ENCODE measurements around the gene LIPT2. TPM values are rescaled to one million over a fixed set of nuclear protein-coding genes. Genes with fewer than 3 reads are reported as not detected.

The LIPT2 gene
- 1 to 10 TPM; 5.0 to 5.5 TPM for total RNA-seq

GRCh38 chr11:74492974-74493790, at the start of gene LIPT2:
LIPT2 (minus strand) TSS chr11:74493724; CDS start chr11:74493703, 21 bp downstream.

GRCh38 chr11:74466916-74467885, 26.3 kb downstream of the LIPT2 start, which contains the start of gene KCNE3:
KCNE3 (minus strand) TSS chr11:74467549; CDS start chr11:74457563, 9,986 bp downstream.

Small RNA genes lying within 50 kb of the gene (small RNA-seq; reads per million reads assigned to genes)
- 0 reads per million in 2 donors for gene CYCSP27

Other genes with a start within 250 kb of the LIPT2 start
- under 1 TPM in 1 of 2 donors, not detected in 1; 0.33 TPM for gene P4HA3, start 182.1 kb downstream of the LIPT2 start, total RNA-seq
- gene PGM2L1, start 95.3 kb downstream of the LIPT2 start, total RNA-seq = 1 to 10 TPM; 2.3 to 4.1 TPM
- 1 to 10 TPM in 1 of 2 donors, under 1 TPM in 1; 0.34 to 1.3 TPM for gene KCNE3, start 26.2 kb downstream of the LIPT2 start, total RNA-seq
- gene POLD3, start 98.9 kb upstream of the LIPT2 start, total RNA-seq = 10 to 100 TPM in 1 of 2 donors, 1 to 10 TPM in 1; 7.9 to 16.0 TPM
- not detected for gene CHRDL2, start 237.7 kb upstream of the LIPT2 start, total RNA-seq

All from melanocyte of skin (primary cell).